HUES64 (cell line): ENCODE data around the gene PLD2.
A peak's percentile ranks its signal among the peaks of the same experiment; 100 is the strongest.
"Not testable (repeated sequence)": the region's sequence is repeated elsewhere in the genome, so short reads cannot be mapped to it uniquely, and the experiment has no call there.

ENCODE experiments used
- H3K27ac ChIP-seq: 2 replicates; pipeline ENCODE4 v1.7.0; 2013; ENCODE audit warnings: low read depth, low read length, inconsistent platforms
- H3K27me3 ChIP-seq: 2 replicates; pipeline ENCODE4 v1.6.1; 2013; ENCODE audit warnings: mild to moderate bottlenecking, low read length; ENCODE audit not compliant: insufficient read depth
- H3K36me3 ChIP-seq: 2 replicates; pipeline ENCODE4 v1.6.1; 2013; ENCODE audit warnings: mild to moderate bottlenecking, low read length; ENCODE audit not compliant: insufficient read depth
- H3K4me1 ChIP-seq: 2 replicates; pipeline ENCODE4 v1.6.1; 2013; ENCODE audit warnings: mild to moderate bottlenecking, low read length, moderate library complexity; ENCODE audit not compliant: insufficient read depth
- H3K4me3 ChIP-seq: 2 replicates; pipeline ENCODE4 v1.5.1; 2013; ENCODE audit warnings: mild to moderate bottlenecking, low read length, moderate library complexity
- H3K9ac ChIP-seq: 2 replicates; pipeline ENCODE4 v1.6.1; 2013; ENCODE audit warnings: mild to moderate bottlenecking, low read depth, low read length
- H3K9me3 ChIP-seq: 2 replicates; pipeline ENCODE4 v1.6.1; 2013; ENCODE audit warnings: low read depth, low read length; ENCODE audit not compliant: insufficient read depth
- WGBS: fragments of 150-250, 120-280 bp; methylation state at CpG from one replicate; pipeline ENCODE4 v1.1.7; 2013; ENCODE audit warnings: missing lambda C conversion rate; 5-methylcytosine and 5-hydroxymethylcytosine counted together

Gene PLD2

DNA sequence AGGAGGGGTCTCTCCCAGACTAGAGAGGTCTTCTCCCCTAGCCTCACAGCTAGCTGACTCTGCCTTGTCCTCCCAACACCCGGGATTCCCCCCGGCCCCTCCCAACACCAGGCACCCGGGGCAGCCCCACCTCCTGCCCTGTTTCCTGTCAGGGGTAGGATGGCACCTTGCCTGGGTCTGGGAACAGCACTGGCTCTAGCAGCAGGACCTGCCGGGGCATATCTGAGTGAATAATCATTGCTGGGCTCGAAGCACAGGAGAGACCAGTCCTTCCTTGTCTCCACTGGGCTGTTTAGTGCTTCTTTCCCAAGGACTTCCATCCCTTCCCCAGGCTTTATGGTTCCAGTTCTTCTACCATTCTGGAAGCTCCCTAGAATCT, 51.9 kb downstream of the PLD2 start:
- Histone ChIP-seq H3K36me3 (peaks cover 5% of the 10 kb centered on the region; the same call in 1 of the 2 replicates), H3K4me3 (no peak overlapping the region; the same call in 1 of the 2 replicates), H3K27me3 (no peaks in the 10 kb centered on the region), H3K9me3 (no peaks in the 10 kb centered on the region), H3K4me1 (peaks cover 54% of the 10 kb centered on the region), H3K27ac (peak overlapping the region; percentile 72), H3K9ac (no peak overlapping the region; the same call in 1 of the 2 replicates)
- 33% methylated on average over 5 of the region's 5 CpGs for WGBS

DNA sequence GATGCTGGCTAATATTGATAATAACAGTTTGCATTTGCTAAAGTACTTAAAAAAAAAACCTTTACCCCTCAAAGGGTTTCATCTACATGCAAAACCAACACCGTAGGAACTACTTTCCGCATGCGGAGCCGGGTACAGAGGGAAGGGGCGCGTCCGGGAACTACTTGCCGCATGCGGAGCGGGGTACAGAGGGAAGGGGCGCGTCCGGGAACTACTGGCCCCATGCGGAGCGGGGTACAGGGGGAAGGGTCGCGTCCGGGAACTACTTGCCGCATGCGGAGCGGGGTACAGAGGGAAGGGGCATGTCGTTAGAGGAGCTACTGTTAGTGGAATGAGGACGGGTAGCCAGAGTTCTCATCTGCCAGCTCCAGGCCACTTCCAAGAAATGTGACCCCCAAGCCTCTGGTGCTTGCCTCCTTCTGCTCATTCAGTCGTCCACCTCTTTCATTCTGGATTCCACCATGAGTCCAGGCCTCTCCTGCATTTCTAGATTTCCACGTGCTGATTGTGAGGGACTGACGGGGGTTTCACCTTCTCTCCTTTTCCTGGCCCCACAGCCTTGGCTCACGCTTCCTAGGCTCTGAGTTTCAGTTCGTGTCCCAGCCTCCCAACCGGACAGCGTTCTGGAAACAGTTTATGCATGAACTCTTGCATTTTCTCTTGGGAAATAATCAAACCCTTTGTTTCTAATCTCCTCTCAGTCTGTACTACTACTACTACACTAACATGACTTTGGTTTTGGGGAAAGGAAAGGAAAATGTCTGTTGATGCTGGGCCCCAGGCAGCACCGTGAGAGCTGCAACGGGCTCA, 53.1 kb downstream of the PLD2 start:
- Histone ChIP-seq H3K36me3 (peaks cover 5% of the 10 kb centered on the region; the same call in 1 of the 2 replicates), H3K9me3 (no peaks in the 10 kb centered on the region), H3K4me3 (0 out of 2 replicates have a peak overlapping the region, but pooled peaks have one; percentile 13), H3K4me1 (peaks cover 46% of the 10 kb centered on the region), H3K27ac (peak overlapping the region; percentile 38; the same call in 1 of the 2 replicates), H3K9ac (peak overlapping the region; percentile 48), H3K27me3 (no peaks in the 10 kb centered on the region)
- 70% methylated on average over 32 of the region's 32 CpGs for WGBS

DNA sequence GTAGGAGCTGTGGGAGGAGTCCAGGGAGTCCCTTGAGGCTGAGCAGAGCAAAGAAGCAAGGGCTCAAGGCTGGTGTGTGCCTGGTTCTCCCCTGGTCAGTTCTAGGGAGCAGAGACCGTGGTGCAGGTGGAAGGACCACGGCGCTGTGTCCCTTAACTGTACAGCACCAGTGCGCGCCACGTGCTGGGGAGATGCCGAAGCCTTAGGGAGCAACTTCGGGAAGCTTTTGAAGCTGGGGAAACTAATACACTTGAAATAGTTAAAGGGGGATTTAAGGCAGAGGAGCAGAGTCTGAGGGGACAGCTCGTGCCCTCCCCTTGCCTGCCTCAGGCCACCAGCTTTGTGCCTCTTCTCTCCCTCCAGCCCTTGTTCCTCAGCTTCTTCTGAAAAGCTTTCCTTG, 53.7 kb downstream of the PLD2 start:
- 95% methylated on average over 9 of the region's 9 CpGs for WGBS
- Histone ChIP-seq H3K9me3 (no peaks in the 10 kb centered on the region), H3K4me1 (peaks cover 46% of the 10 kb centered on the region), H3K27ac (no peak overlapping the region), H3K36me3 (peaks cover 5% of the 10 kb centered on the region; the same call in 1 of the 2 replicates), H3K4me3 (no peak overlapping the region), H3K27me3 (no peaks in the 10 kb centered on the region), H3K9ac (peak overlapping the region; percentile 48; the same call in 1 of the 2 replicates)

DNA sequence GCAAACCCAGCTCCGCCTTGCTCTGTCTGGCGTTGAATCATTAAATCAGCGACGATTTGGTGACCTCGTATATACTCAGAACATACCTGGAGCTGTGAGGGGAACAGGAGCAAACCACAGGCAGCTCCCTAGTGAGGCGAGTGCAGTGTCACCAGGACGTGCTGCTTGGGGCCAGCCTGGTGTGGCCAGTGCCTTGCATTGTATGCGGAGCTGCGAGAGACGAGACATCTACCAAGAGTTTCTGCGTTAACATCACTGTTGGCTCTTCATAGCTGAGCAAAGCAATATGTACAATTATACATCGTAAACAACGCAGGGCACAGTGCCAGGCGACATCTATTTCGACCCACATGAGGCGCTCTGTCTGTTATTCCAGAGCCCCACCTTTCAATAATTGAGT, 54.1 kb downstream of the PLD2 start:
- H3K4me1 ChIP-seq, result peaks cover 43% of the 10 kb centered on the region
- 94% methylated on average over 16 of the region's 16 CpGs for WGBS
- H3K27me3 ChIP-seq, result no peaks in the 10 kb centered on the region

DNA sequence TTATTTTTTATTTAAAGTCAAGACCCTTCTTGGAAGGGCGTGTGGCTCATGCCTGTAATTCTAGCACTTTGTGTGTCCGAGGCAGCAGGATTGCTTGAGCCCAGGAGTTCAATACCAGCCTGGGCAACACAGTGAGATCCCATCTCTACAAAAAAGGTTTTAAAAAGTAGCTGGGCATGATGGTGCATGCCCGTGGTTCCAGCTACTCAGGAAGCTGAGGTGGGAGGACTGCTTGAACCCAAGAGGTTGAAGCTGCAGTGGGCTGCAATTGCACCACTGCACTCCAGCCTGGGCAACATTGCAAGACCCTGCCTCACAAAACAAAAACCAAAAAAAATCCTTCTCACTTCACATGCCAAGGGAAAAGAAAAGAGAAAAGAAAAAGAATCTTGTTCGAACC, 55.8 kb downstream of the PLD2 start:
- H3K4me1 ChIP-seq, result peaks cover 32% of the 10 kb centered on the region
- no peak overlapping the region for H3K9ac ChIP-seq
- H3K4me3 ChIP-seq, result no peak overlapping the region
- no peaks in the 10 kb centered on the region for H3K9me3 ChIP-seq
- H3K27me3 ChIP-seq, result no peaks in the 10 kb centered on the region
- peaks cover 5% of the 10 kb centered on the region; the same call in 1 of the 2 replicates for H3K36me3 ChIP-seq
- 93% methylated on average over 4 of the region's 4 CpGs for WGBS
- no peak overlapping the region for H3K27ac ChIP-seq

More for the DNA sequence above, 54.1 kb downstream of the PLD2 start:
- no peak overlapping the region for H3K4me3 ChIP-seq
- H3K9me3 ChIP-seq, result no peaks in the 10 kb centered on the region
- H3K27ac ChIP-seq, result no peak overlapping the region
- peaks cover 5% of the 10 kb centered on the region; the same call in 1 of the 2 replicates for H3K36me3 ChIP-seq
- 0 out of 2 replicates have a peak overlapping the region, but pooled peaks have one; percentile 48 for H3K9ac ChIP-seq

DNA sequence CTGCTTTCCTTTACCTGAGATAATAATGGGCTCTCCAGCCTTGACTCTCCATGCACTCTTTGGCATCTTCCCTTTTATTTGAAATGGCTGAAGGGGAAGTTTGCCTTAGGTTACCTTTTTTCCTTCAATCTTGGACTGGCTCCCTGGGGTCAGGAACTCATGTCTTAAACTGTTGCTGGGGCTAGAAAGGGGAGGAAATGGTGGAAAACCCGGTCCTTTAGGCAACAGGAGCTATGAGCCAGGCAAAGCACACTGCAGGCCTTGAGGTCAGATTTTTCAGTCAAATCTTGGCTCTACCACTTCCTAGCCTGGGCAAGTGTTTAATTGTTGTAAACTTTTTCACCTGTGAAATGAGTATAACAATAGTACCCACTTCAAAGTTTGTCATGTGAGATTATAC, 56.4 kb downstream of the PLD2 start:
- 92% methylated on average over 1 of the region's 1 CpG for WGBS
- no peaks in the 10 kb centered on the region for H3K9me3 ChIP-seq
- H3K27me3 ChIP-seq, result no peaks in the 10 kb centered on the region
- peaks cover 26% of the 10 kb centered on the region for H3K4me1 ChIP-seq
- H3K36me3 ChIP-seq, result peaks cover 5% of the 10 kb centered on the region; the same call in 1 of the 2 replicates
- H3K4me3 ChIP-seq, result no peak overlapping the region
- H3K9ac ChIP-seq, result no peak overlapping the region
- H3K27ac ChIP-seq, result no peak overlapping the region

DNA sequence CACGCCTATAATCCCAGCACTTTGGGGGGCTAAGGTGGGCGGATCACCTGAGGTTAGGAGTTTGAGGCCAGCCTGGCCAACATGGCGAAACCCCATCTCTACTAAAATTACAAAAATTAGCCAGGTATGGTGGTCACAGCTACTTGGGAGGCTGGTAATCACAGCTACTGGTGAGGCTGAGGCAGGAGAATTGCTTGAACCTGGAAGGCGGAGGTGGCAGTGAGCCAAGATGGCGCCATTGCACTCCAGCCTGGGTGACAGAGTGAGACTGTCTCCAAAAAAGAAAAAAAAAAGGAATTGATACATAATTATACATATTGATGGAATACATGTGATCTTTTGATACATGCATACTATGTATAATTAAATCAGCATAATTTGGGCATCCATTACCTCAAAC, 60.6 kb downstream of the PLD2 start:
- not testable (repeated sequence) for H3K27ac ChIP-seq, H3K9me3 ChIP-seq, H3K4me3 ChIP-seq, H3K36me3 ChIP-seq, H3K4me1 ChIP-seq, H3K27me3 ChIP-seq, H3K9ac ChIP-seq
- 94% methylated on average over 5 of the region's 5 CpGs for WGBS

DNA sequence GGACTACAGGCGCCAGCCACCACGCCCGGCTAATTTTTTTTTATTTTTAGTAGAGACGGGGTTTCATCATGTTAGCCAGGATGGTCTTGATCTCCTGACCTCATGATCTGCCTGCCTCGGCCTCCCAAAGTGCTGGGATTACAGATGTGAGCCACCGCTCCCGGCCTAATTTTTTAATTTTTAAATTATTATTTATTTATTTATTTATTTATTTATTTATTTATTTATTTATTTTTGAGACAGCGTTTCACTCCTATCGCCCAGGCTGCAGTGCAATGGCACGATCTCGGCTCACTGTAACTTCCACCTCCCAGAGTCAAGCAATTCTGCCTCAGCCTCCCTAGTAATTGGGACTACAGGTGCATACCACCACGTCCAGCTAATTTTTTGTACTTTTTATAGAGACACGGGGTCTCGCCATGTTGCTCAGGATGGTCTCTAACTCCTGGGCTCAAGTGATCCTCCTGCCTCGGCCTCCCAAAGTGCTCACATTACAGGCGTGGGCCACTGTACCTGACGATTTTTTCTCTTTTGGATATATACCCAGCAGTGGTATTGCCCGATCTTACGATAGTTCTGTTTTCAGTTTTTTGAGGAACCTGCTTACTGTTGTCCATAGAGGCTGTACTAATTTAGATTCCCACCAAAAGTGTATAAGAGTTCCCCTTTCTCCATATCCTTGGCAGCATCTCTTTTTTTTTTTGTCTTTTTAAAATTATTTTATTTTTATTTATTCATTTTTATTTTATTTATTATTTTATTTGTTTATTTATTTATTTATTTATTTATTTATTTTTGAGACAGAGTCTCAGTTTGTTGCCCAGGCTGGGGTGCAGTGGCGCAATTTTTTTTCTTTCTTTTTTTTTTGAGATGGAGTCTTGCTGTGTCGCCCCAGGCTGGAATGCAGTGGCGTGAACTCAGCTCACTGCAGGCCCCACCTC, 62.4 kb downstream of the PLD2 start:
- H3K4me3 ChIP-seq, result not testable (repeated sequence)

DNA sequence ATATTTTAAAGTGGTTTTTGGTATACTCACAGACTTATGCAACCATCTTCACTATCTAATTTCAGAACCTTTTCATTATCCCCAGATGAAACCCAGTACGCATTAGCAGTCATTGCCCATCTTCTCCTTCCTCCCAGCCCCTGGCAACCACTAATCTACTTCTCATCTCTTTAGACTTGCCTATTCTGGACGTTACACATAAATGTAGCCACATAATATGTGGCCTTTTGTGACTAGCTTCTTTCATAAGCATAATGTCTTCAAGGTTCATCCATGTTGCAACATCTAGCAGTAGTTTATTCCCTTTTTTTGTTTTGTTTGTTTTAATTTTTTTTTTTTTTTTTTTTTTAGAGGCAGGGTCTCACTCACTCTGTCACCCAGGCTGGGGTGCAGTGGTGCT, 63.9 kb downstream of the PLD2 start:
- no peak overlapping the region for H3K9ac ChIP-seq
- H3K9me3 ChIP-seq, result no peaks in the 10 kb centered on the region
- H3K27ac ChIP-seq, result no peak overlapping the region
- 85% methylated on average over 2 of the region's 2 CpGs for WGBS
- no peaks in the 10 kb centered on the region for H3K27me3 ChIP-seq
- H3K4me3 ChIP-seq, result no peak overlapping the region
- H3K36me3 ChIP-seq, result no peaks in the 10 kb centered on the region
- peaks cover 6% of the 10 kb centered on the region; the same call in 1 of the 2 replicates for H3K4me1 ChIP-seq

More for the DNA sequence above, 62.4 kb downstream of the PLD2 start:
- H3K9me3 ChIP-seq, H3K36me3 ChIP-seq, H3K4me1 ChIP-seq, H3K27me3 ChIP-seq, H3K27ac ChIP-seq, H3K9ac ChIP-seq: not testable (repeated sequence)
- WGBS, result 95% methylated on average over 20 of the region's 22 CpGs

DNA sequence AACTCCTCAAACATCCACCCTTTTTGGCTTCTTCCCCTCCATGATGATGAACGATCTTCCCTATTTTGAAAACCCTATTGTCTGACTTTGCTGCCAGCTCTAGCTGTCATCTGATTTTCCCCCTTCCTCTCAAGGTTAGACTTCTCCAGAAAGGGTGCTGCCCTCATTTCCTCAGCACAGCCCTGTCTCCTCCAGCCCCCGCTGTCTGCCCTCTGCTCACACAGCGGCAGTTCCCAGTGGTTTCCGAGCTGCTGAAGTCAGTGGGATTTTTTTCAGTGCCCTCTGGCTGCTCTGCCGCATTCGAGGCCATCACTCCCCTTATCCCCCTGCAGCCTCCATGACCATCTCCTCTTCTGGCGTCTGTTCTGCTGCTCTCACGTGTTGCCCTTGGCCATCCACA, 65.8 kb downstream of the PLD2 start:
- Histone ChIP-seq H3K9me3 (no peaks in the 10 kb centered on the region), H3K27ac (no peak overlapping the region)

More for the DNA sequence above, 65.8 kb downstream of the PLD2 start:
- Histone ChIP-seq H3K27me3 (no peaks in the 10 kb centered on the region), H3K4me1 (peaks cover 6% of the 10 kb centered on the region; the same call in 1 of the 2 replicates), H3K4me3 (no peak overlapping the region), H3K36me3 (no peaks in the 10 kb centered on the region), H3K9ac (no peak overlapping the region)
- WGBS, result 76% methylated on average over 8 of the region's 8 CpGs
